Activated CD4-positive, alpha-beta T cell treated with anti-CD3 and anti-CD28 coated beads, Interleukin-2, amount 50 U/mL, for 16 hours (primary cell): ENCODE data around the gene UTS2B.
"Not testable (repeated sequence)": the region's sequence is repeated elsewhere in the genome, so short reads cannot be mapped to it uniquely, and the experiment has no call there.

Experiments
- DNase-seq: peaks from one replicate; pipeline ENCODE4 v3.0.0-alpha.2; 2020

Gene UTS2B

GRCh38 chr3:191275244-191275643, 55.1 kb downstream of the UTS2B start:
- DNase-seq: not testable (repeated sequence)

- DNase-seq: no peak
Measured at GRCh38 chr3:191269289-191270085, 60.8 kb downstream of the UTS2B start.

- DNase-seq: no peak
Measured at GRCh38 chr3:191268737-191269136, 61.6 kb downstream of the UTS2B start.

GRCh38 chr3:191263850-191264249, 66.5 kb downstream of the UTS2B start:
- no peak for DNase-seq

GRCh38 chr3:191263365-191263764, 67.0 kb downstream of the UTS2B start:
- no peak for DNase-seq

GRCh38 chr3:191262650-191263049, 67.7 kb downstream of the UTS2B start:
- DNase-seq: no peak

- DNase-seq: no peak
Measured at GRCh38 chr3:191261304-191261638, 69.1 kb downstream of the UTS2B start.

GRCh38 chr3:191260431-191261303, 69.7 kb downstream of the UTS2B start:
- no peak for DNase-seq

GRCh38 chr3:191259486-191259885, 70.8 kb downstream of the UTS2B start:
- DNase-seq: no peak

- no peak for DNase-seq
Measured at GRCh38 chr3:191257286-191257685, 73.0 kb downstream of the UTS2B start.

- no peak for DNase-seq
Measured at GRCh38 chr3:191256405-191256804, 73.9 kb downstream of the UTS2B start.

- DNase-seq: no peak
Measured at GRCh38 chr3:191255156-191255555, 75.2 kb downstream of the UTS2B start.

GRCh38 chr3:191254098-191254873, 76.0 kb downstream of the UTS2B start:
- no peak for DNase-seq

GRCh38 chr3:191253089-191253799, 77.1 kb downstream of the UTS2B start:
- DNase-seq: no peak

- no peak for DNase-seq
Measured at GRCh38 chr3:191246630-191247029, 83.7 kb downstream of the UTS2B start.

GRCh38 chr3:191246034-191246433, 84.3 kb downstream of the UTS2B start:
- DNase-seq: peak; percentile 10

GRCh38 chr3:191244242-191244867, 86.0 kb downstream of the UTS2B start:
- no peak for DNase-seq

GRCh38 chr3:191240486-191240885, 89.8 kb downstream of the UTS2B start:
- DNase-seq: no peak

GRCh38 chr3:191239407-191240031, 90.8 kb downstream of the UTS2B start:
- DNase-seq: no peak

GRCh38 chr3:191238321-191238817, 92.0 kb downstream of the UTS2B start:
- no peak for DNase-seq
